Measurements from ENCODE around the gene PFKFB3. TPM values are rescaled to one million over a fixed set of nuclear protein-coding genes. Genes with fewer than 3 reads are reported as not detected.
"Not testable (repeated sequence)": the region's sequence is repeated elsewhere in the genome, so short reads cannot be mapped to it uniquely, and the experiment has no call there.

PFKFB3 gene
- polyA plus RNA-seq (2013, experiment 1 of 2; ENCODE audit: insufficient read length), result 37.7 TPM
- 35.4 TPM for polyA plus RNA-seq (2013, experiment 2 of 2; ENCODE audit: insufficient read length)

DNA sequence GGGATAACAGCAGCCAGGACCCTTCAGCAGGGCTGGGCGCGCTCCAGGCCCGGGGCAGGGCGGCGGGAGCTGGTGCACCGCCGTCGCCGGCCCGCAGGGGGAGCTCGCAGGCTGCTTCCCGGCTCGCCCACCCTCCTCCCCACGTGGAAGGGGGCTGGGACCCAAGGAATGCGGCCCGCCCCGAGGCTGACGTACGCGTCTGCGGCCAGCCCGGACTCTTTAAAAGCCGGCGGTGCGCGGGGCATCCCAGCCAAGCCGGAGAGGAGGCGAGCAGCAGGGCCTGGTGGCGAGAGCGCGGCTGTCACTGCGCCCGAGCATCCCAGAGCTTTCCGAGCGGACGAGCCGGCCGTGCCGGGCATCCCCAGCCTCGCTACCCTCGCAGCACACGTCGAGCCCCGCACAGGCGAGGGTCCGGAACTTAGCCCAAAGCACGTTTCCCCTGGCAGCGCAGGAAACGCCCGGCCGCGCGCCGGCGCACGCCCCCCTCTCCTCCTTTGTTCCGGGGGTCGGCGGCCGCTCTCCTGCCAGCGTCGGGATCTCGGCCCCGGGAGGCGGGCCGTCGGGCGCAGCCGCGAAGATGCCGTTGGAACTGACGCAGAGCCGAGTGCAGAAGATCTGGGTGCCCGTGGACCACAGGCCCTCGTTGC is at the start of gene PFKFB3:
PFKFB3 (plus strand) TSS at position 249 of the 647 bp plus-strand sequence; CDS start at position 578, 329 bp downstream.
- DNase-seq, result peak; percentile 98

DNA sequence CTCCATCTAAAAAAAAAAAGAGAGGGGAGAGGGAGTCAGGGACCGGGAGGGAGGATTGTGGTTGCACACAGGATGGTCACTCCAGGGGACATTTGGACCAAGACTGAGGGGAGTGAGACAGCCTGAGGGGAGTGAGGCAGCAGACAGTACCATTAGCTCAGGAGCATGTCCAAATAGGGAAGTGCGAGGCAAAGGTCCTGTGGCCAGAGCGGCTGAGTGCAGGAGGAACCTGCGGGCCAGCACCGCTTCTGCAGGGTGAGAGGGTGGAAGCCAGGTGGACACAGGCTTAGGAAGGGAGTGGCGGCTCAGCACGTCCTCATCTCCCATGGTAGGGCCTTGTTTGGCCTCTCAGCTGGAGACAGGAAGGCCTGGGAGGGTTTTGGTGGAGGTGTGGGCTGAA is 48.9 kb upstream of the PFKFB3 start:
- no peak for DNase-seq

DNA sequence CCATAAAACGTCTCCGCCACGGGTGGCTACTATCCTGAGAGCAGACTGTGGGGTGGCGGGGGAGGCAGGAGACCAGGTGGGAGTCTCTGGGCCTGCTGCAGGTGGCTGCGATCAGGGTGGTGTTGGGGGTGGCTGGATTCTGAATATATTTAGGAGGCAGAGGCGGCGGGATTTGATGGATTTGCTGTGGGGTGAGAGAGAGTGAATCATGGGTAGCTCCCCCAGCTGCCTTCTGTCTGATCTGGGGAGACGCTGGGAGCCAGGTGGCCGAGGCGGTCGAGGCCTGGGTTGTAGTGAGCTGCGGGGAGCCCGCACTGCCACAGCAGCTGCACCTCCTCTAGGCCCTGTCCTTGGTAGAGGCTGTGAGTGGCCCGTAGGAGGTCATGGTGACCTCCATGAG is 48.2 kb upstream of the PFKFB3 start:
- DNase-seq, result no peak

GRCh38 chr10:6158276-6158675 is 44.5 kb upstream of the PFKFB3 start:
- no peak for DNase-seq

DNA sequence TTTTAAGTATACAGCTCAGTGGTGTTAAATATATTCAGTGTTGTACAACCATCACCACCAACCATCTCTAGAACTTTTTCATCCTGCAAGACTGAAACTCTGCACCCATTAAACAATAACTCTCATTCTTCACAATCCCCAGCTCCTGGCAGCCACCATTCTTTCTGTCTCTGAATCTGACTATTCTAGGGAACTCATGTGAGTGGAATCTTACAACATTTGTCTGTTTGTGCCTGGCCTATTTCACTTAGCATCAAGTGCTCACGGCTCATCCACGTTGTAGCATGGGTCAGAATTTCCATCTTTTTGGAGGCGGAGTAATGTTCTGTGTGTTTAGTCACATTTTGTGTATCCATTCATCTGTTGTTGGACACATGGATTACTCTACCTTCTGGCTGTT is 40.8 kb upstream of the PFKFB3 start:
- no peak for DNase-seq

DNA sequence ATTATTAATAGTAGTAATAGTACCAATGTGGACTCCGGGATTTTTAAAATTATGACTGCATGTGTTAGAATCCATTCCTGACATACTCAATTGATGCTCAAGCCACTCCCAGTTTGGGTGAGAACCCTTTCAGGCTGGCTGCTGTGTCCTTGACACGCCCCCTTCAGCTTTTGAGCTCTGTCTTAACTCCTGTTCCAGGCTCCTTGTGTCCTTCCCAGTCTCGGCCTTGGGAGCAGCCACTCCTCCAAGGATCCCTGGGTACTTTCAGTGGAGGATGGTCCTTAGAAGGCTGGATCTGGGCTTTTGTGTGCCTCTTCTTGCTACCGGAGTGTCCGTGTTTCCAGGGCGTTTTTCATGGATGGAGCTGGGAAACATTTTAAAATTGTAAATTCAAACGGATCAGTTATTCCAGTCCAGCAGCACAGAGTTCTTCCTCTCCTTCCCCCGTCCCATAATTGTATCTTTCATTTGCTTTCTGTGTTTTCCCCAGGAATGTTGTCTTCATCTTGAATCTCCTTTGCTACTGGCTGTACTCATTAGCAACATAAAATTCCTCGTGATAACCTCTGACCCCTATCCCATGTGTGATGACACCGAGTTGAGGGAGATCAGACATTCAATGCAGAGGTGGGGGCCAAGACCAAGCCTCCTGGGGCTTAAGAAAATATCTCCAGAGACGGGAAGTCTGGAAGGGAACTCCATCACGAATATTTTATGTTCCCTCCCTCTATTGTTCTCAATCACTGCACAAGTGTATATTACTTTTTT is 40.0 kb upstream of the PFKFB3 start:
- DNase-seq, result peak; percentile 27

DNA sequence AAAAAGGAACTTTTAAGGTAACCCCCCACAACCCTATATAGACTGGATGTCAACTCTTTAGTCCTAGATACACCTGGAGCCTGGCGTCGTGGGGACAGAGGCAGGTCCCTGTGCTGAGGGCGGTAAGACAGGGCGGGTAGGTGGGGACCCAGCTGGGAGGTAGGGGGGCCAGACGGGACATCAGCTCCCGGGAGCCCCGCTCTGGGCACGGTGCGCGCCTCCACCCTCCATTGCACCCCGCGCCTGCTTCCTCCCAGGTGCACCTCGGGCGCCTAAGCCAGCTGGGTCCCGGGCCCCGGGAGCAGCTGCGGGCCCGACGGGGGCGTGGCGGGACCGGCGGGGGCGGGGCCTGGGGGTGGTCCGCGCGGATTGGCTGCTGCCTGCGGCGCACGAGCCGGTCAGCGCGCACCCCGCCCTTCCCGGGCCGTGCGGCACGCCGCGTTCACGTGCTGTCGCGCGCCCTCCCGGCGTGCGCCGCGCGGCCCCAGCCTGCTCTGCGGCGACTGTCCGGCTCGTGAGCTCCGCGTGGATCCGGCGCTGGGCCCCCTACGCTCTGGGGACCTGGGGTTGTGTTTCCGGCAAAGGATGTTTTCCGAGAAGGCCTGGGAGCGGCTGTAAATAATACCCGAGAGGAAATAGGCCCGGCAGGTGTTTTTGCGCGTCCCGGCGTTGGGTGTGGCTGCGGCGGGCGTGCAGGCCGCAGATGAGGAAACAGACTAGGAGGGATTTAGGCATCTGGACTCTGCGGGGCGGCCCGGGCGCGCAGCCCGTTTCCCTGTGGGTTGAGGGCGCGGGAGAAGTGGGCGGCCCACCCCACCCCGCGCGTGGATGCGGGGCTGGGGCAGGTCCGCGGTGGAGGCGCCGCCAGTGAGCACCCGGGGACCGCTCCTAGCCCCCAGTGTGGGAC is 39.1 kb upstream of the PFKFB3 start:
- peak; percentile 89 for DNase-seq

DNA sequence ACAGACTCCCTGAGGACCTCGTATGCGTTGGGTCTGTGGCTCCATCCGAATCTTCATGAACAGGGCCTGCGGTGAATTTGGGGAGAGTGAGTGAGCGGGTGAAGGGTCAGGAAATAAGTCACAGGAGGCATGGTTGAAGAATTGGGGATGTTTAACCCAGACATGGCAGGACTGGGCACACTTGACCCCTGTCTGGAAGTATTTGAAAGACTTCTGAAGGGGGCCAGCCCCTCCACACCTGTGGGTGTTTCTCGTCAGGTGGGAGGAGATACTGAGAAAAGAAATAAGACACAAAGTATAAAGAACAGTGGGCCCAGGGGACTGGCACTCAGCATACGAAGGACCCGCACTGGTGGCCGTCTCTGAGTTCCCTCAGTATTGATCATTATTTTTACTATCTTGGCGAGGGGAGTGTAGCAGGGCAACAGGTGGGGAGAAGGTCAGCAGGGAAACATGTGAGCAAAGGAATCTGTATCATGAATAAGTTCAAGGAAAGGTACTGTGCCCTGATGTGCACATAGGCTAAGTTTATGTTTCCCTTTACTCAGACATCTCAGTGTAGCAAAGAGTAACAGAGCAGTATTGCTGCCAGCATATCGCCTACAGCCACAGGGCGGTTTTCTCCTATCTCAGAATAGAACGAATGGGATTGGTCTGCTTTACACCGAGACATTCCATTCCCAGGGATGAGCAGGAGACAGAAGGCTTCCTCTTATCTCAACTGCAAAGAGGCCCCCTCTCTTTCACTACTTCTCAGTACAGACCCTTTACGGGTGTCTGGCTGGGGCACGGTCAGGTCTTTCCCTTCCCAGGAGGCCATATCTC is 38.2 kb upstream of the PFKFB3 start:
- DNase-seq, result no peak

- DNase-seq, result no peak
Observed at GRCh38 chr10:6165221-6165725, 37.5 kb upstream of the PFKFB3 start.

GRCh38 chr10:6165933-6166332 is 36.8 kb upstream of the PFKFB3 start:
- DNase-seq, result not testable (repeated sequence)

DNA sequence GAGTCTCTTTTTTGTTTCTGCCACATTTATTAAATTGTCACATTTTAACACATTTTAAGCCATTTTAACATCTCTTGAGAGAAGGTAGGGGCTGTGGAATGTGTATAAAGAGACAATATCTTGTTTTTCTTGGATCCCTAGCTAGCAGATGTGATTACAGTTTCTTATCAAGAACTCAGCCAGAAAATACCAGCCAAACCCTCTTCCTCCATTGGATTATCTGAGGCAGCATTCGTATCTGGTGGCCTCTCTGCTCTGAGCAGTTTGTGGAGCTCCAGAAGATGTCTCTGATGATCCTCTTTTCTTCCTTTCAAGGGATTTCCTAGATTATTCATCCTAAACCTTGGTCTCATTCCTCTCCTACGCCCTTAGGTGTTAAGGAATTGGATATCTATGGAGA is 35.3 kb upstream of the PFKFB3 start:
- DNase-seq, result no peak

DNA sequence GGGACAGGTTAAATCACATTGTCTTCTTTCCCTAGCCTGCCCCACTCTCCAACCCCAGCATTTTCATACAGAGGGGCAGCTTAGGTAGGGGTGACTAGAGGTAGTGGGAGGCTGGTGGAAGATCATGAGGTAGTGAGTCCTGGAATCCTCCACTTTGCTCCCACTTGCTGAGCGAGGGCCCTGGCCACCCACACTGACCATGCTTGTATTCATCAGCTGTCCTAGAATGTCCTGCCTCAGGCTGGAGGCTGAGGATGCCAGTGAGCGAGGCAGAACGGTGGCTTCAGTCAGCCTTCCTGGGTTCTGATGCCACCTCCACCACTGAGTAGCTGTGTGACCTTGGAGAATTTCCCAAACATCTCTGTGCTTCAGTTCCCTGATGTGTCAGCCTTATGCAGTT is 34.6 kb upstream of the PFKFB3 start:
- no peak for DNase-seq

DNA sequence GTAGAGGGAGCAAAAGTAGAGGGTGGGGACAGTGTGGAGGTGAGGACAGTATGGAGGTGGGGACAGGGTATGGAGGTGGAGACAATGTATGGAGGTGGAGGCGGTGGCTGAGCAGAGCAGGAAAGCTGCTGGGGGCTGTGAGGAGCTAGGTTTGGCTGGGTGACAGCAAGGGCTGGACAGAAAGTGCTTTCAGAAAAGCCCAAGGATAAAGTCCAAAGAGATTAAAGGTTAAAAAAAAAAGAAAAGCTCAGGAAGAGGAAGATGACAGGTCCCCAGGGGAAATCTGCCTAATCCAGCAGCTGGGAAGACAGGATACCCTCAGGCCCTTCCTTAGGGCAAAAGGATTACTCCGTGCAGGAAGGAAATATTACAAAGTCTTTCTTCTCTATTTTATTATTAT is 32.1 kb upstream of the PFKFB3 start:
- no peak for DNase-seq

- DNase-seq, result peak; percentile 93
Observed at GRCh38 chr10:6171881-6172695, 30.6 kb upstream of the PFKFB3 start.

DNA sequence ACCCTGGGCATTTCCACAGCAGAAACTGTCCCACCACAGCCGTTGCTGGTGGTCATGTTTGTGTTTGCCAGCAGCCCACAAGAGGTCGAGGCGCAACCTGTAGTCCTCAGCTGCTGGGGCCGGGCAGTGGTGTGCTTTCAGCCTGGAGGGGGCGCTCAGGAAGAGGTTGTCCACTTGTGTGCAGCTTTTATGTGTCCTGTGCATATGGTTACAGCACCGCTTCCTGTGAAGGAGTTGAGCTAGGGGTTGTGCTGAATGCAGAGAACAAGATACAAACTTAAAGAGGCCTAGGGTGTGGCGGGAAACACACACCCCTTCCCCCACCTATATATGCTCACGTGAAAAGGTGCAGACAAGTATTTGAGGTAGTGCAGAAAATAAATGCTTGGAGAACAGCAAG is 29.5 kb upstream of the PFKFB3 start:
- DNase-seq, result no peak

DNA sequence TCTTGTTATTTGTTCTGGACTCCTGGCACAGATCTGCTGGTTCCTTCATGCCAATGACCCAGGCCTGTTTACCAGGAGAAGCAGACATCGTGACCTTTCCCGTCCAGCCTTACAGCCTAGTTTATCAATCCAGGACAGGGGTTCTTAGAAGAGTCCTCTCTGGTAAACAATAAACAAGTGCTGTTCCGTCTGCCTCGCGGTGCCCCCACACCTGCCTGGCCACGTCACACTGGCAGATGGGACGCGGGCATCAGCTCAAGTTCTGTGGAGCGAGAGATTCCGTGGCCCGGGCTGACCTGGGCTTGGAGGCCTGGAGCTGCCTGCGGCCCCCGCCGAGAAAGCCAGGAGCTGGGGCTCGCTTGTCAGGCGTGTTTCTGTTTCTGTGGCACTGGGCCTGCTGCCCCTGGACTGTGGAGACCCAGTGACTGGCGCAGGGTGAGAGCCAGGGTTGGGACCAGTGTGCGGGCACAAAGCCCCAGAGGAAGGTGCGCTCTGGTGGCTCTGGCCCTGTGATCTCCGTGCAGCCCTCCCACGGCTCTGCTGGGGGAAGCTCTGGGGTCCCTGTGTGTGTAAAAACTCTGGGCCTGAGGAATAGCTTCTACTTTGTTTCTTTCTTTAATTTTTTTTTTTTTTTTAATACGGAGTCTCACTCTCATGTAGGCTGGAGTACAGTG is 28.4 kb upstream of the PFKFB3 start:
- no peak for DNase-seq

DNA sequence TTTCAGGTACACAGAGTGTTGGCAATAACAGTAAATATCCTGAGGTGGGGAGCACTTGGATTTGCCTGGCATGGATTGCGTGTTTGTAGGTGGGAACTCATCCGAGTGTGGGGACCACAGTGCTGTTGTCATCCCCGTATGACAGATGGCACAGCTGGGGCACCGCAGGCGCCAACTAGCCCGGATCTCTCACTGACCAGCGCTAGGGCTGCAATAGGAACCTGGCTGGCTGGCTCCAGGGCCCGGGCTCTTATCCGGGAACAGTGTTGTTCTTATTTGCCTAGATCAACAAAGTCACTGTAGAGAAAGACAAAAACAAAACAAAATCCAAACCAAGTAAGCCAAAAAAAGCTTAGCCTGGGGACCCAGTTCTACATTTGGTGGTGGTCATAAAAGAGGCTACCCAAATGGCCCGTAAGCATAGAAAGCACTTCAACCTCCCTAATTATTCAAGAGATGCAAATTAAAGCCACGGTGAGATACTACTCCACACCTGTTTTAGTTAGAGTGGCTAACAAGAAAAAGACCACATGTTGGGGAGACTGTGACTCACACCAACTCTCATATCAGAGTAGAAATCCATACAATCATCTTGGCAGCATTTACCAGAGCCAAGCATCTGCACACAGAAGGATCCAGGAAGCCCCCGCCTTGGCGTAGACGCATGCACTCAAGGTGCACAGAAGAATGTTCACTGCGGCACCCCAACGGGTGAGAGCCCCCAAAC is 27.2 kb upstream of the PFKFB3 start:
- DNase-seq, result no peak

- DNase-seq, result no peak
Observed at GRCh38 chr10:6176691-6177231, 26.0 kb upstream of the PFKFB3 start.

DNA sequence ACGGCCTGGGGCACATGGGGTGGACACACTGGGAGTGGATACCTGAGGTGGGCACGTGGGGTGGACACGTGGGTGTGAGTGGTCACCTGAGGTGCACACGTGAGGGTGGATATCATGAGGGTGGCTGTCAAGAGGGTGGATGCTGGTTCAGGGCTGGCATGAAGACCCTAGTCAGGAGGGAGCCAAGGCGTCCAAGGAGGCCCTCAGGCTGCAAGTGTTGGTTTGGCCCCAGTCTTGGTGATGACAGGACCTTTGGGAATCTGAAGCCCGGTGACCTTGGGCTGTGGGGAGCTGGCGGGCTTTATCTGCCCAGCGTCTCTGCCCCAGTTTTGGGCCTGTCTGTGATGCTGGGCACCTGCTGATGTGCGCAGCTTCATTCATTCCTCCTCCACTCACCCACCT is 24.9 kb upstream of the PFKFB3 start:
- no peak for DNase-seq

Data from fibroblast of skin of scalp (primary cell).